GM12878 (cell line): ENCODE data around the gene ARHGEF6. TPM values are rescaled to one million over a fixed set of nuclear protein-coding genes. Genes with fewer than 3 reads are reported as not detected.

Experiments used
- BMI1 ChIP-seq: fragments of 450-650 bp; IDR thresholded peaks from 2 replicates; pipeline ENCODE4 v1.6.1; 2016; ENCODE audit warnings: mild to moderate bottlenecking, moderate library complexity, borderline replicate concordance
- CBFB ChIP-seq: IDR thresholded peaks from 2 replicates; pipeline ENCODE4 v1.6.1; 2016; ENCODE audit warnings: antibody characterized with exemption, low read depth
- CEBPB ChIP-seq, 2 experiments: fragments of 150-350 bp in 1 of 2; IDR thresholded peaks; 2 replicates each; pipeline ENCODE4 v1.6.1; 2012 to 2014; ENCODE audit warnings: low read depth in 2 of 2, low read length in 2 of 2, borderline replicate concordance in 1 of 2, inconsistent platforms in 1 of 2
- CHD4 ChIP-seq: fragments of 200-600 bp; sonication (generic); IDR thresholded peaks from 2 replicates; pipeline ENCODE4 v1.6.1; 2016; ENCODE audit warnings: mild to moderate bottlenecking
- EED ChIP-seq: sonication (generic); IDR thresholded peaks from 2 replicates; pipeline ENCODE4 v1.6.1; 2016; ENCODE audit warnings: antibody characterized with exemption, low read depth
- EGR1 ChIP-seq, 2 experiments: IDR thresholded peaks; 1 replicate in 1 of 2; 2 replicates in 1 of 2; pipeline ENCODE4 v1.6.1; 2011 to 2012; ENCODE audit warnings: low read depth in 2 of 2, low read length in 2 of 2, borderline replicate concordance in 1 of 2, mild to moderate bottlenecking in 1 of 2, moderate library complexity in 1 of 2
- EZH2 ChIP-seq: IDR thresholded peaks from 2 replicates; pipeline ENCODE4 v1.6.1; 2012; ENCODE audit warnings: low read depth, mild to moderate bottlenecking, control low read depth, inconsistent platforms, low read length, borderline replicate concordance; ENCODE audit not compliant: control insufficient read depth
- FOXM1 ChIP-seq: IDR thresholded peaks from 2 replicates; pipeline ENCODE4 v1.6.1; 2012; ENCODE audit warnings: low read depth, mild to moderate bottlenecking, inconsistent platforms, low read length, moderate library complexity
- IKZF2 ChIP-seq, 2 experiments: fragments of 450-650 bp; IDR thresholded peaks; 2 replicates each; pipeline ENCODE4 v1.6.1; 2017; ENCODE audit warnings: mild to moderate bottlenecking in 2 of 2, moderate library complexity in 2 of 2
- MEF2A ChIP-seq: IDR thresholded peaks from 2 replicates; pipeline ENCODE4 v1.6.1; 2011; ENCODE audit warnings: low read depth, mild to moderate bottlenecking, low read length, moderate library complexity; ENCODE audit not compliant: insufficient read depth
- MTA2 ChIP-seq: fragments of 450-650 bp; IDR thresholded peaks from 2 replicates; pipeline ENCODE4 v1.6.1; 2016; ENCODE audit warnings: low read depth, mild to moderate bottlenecking, moderate library complexity
- MYC ChIP-seq: IDR thresholded peaks from 2 replicates; pipeline ENCODE4 v1.6.1; 2011; ENCODE audit warnings: mild to moderate bottlenecking, low read length, moderate library complexity, inconsistent platforms; ENCODE audit not compliant: insufficient read depth, insufficient replicate concordance, insufficient read length, severe bottlenecking
- NFIC ChIP-seq: IDR thresholded peaks from 2 replicates; pipeline ENCODE4 v1.6.1; 2012; ENCODE audit warnings: low read depth, mild to moderate bottlenecking, inconsistent platforms, low read length, moderate library complexity
- NR2C1 ChIP-seq: fragments of 450-650 bp; IDR thresholded peaks from 2 replicates; pipeline ENCODE4 v1.6.1; 2017; ENCODE audit warnings: antibody characterized with exemption, mild to moderate bottlenecking, moderate library complexity
- PAX5 ChIP-seq: IDR thresholded peaks from 2 replicates; pipeline ENCODE4 v1.6.1; 2011; ENCODE audit warnings: low read depth, low read length, borderline replicate concordance
- PAX8 ChIP-seq: fragments of 450-650 bp; IDR thresholded peaks from 2 replicates; pipeline ENCODE4 v1.6.1; 2017; ENCODE audit warnings: mild to moderate bottlenecking, moderate library complexity
- POLR2AphosphoS5 ChIP-seq: IDR thresholded peaks from 2 replicates; pipeline ENCODE4 v1.6.1; 2011; ENCODE audit warnings: mild to moderate bottlenecking, low read length, inconsistent platforms
- RB1 ChIP-seq: fragments of 450-650 bp; formaldehyde crosslinking; IDR thresholded peaks from 2 replicates; pipeline ENCODE4 v1.6.1; 2017; ENCODE audit warnings: mild to moderate bottlenecking, borderline replicate concordance
- RBBP5 ChIP-seq: fragments of 200-600 bp; sonication (generic); conservative IDR thresholded peaks from 2 replicates; pipeline ENCODE4 v1.6.1; 2016
- SMARCA5 ChIP-seq: fragments of 450-650 bp; IDR thresholded peaks from 2 replicates; pipeline ENCODE4 v1.6.1; 2017; ENCODE audit warnings: mild to moderate bottlenecking
- SP1 ChIP-seq: IDR thresholded peaks from one replicate; pipeline ENCODE4 v1.6.1; 2011; ENCODE audit warnings: low read depth, low read length
- SRF ChIP-seq, 2 experiments: IDR thresholded peaks; 2 replicates each; pipeline ENCODE4 v1.6.1; 2011; ENCODE audit warnings: low read depth in 2 of 2, low read length in 2 of 2, mild to moderate bottlenecking in 1 of 2, moderate library complexity in 1 of 2
- STAT1 ChIP-seq: fragments of 450-650 bp; conservative IDR thresholded peaks from 2 replicates; pipeline ENCODE4 v1.6.1; 2014; ENCODE audit warnings: antibody characterized with exemption, mild to moderate bottlenecking
- YBX1 ChIP-seq: fragments of 450-650 bp; IDR thresholded peaks from 2 replicates; pipeline ENCODE4 v1.6.1; 2016; ENCODE audit warnings: antibody characterized with exemption
- YY1 ChIP-seq: IDR thresholded peaks from 2 replicates; pipeline ENCODE4 v1.6.1; 2011; ENCODE audit warnings: low read depth, mild to moderate bottlenecking, low read length
- polyA plus RNA-seq, 11 experiments: library from polyadenylated mRNA; depleted of rRNA in 4 of 11; unstranded in 6 of 11; stranded (reverse) in 5 of 11; fragments of >200 nt; fragmentation: Nextera tagmentation in 4 of 11; fragmentation: Illumina TruSeq in 1 of 11; extraction: Ambion mirVana in 4 of 11; extraction: Trizol in 1 of 11; gene quantifications; 1 replicate in 1 of 11; 2 replicates in 10 of 11; pipeline versions ENCODE4 v1.2.1 to v1.2.3, GENCODE V29; 2011 to 2016; ENCODE audit warnings: inconsistent platforms in 2 of 11, missing spikeins in 2 of 11, low read depth in 1 of 11
- total RNA-seq, 4 experiments: library from RNA; depleted of rRNA in 3 of 4; stranded (reverse); fragments of >200 nt in 3 of 4; fragmentation: Illumina TruSeq in 1 of 4; extraction: Trizol in 1 of 4; gene quantifications; 2 replicates each; pipeline versions ENCODE4 v1.2.1 to v1.2.3, GENCODE V29; 2013 to 2021
- TF ChIP-seq, protein P1 (sequence below): IDR thresholded peaks from 2 replicates; pipeline ENCODE4 v1.6.1; 2012; ENCODE audit warnings: improper control_type of control experiment, low read depth, low read length; ENCODE audit not compliant: insufficient replicate concordance
- TF ChIP-seq, protein P2 (sequence below): IDR thresholded peaks from 2 replicates; pipeline ENCODE4 v1.6.1; 2011; ENCODE audit warnings: low read depth, mild to moderate bottlenecking, low read length, moderate library complexity, borderline replicate concordance; ENCODE audit errors: extremely low read depth
- TF ChIP-seq, protein P3 (sequence below): IDR thresholded peaks from 2 replicates; pipeline ENCODE4 v1.6.1; 2011; ENCODE audit warnings: borderline replicate concordance, low read depth, mild to moderate bottlenecking, moderate library complexity, low read length; ENCODE audit not compliant: insufficient read depth, poor library complexity, severe bottlenecking

Gene ARHGEF6
- total and polyA plus RNA-seq, 10 of the 15 experiments (the other 5 are each of a cell fraction or from before 2014, with no cell fraction given): 5.4 to 29.7 (median 18.0) TPM

DNA sequence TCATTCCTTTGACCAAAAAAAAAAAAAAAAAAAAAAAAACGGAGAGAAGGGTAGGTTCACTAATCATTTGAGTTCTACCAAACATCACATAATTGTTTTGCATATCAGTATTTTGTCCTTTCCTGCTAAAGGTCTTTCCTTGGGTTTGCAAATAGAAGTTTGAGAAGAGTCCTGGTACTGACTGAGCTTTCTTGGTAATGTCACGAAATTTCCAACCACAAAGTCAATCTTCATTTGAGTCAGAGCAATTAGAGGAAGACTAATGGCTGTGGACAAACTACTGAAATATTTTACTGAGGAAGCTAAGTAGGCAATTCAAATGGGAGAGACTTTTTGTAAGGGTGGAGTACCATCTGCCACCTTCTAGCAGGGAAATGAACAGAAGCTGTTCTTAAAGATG lies 154.5 kb downstream of the ARHGEF6 start (continued):
- TF ChIP-seq POLR2AphosphoS5 (no peak), RB1 (no peak), NR2C1 (no peak), NFIC (peak; percentile 55), YBX1 (no peak), PAX8 (no peak), BMI1 (no peak), PAX5 (no peak), EGR1 (IDR thresholded peaks at IDR 0.05; ENCODE audit: borderline replicate concordance in 1 of 2, low read depth in 2 of 2, low read length in 2 of 2) (no peak), YY1 (no peak), EZH2 (no peak), STAT1 (no peak), IKZF2 (IDR thresholded peaks at IDR 0.05) (peak; percentile 25 to 30; a peak in 2 of 4 replicates), FOXM1 (no peak), MEF2A (no peak), SRF (IDR thresholded peaks at IDR 0.05; ENCODE audit: low read depth in 2 of 2, low read length in 2 of 2) (no peak), SP1 (no peak), MYC (no peak), MTA2 (peak; percentile 70), SMARCA5 (no peak), CBFB (no peak), CEBPB (IDR thresholded peaks at IDR 0.05; ENCODE audit: borderline replicate concordance in 1 of 2, low read depth in 2 of 2, low read length in 2 of 2) (no peak), CHD4 (no peak), EED (no peak), RBBP5 (no peak)
- TF ChIP-seq, protein P1, sequence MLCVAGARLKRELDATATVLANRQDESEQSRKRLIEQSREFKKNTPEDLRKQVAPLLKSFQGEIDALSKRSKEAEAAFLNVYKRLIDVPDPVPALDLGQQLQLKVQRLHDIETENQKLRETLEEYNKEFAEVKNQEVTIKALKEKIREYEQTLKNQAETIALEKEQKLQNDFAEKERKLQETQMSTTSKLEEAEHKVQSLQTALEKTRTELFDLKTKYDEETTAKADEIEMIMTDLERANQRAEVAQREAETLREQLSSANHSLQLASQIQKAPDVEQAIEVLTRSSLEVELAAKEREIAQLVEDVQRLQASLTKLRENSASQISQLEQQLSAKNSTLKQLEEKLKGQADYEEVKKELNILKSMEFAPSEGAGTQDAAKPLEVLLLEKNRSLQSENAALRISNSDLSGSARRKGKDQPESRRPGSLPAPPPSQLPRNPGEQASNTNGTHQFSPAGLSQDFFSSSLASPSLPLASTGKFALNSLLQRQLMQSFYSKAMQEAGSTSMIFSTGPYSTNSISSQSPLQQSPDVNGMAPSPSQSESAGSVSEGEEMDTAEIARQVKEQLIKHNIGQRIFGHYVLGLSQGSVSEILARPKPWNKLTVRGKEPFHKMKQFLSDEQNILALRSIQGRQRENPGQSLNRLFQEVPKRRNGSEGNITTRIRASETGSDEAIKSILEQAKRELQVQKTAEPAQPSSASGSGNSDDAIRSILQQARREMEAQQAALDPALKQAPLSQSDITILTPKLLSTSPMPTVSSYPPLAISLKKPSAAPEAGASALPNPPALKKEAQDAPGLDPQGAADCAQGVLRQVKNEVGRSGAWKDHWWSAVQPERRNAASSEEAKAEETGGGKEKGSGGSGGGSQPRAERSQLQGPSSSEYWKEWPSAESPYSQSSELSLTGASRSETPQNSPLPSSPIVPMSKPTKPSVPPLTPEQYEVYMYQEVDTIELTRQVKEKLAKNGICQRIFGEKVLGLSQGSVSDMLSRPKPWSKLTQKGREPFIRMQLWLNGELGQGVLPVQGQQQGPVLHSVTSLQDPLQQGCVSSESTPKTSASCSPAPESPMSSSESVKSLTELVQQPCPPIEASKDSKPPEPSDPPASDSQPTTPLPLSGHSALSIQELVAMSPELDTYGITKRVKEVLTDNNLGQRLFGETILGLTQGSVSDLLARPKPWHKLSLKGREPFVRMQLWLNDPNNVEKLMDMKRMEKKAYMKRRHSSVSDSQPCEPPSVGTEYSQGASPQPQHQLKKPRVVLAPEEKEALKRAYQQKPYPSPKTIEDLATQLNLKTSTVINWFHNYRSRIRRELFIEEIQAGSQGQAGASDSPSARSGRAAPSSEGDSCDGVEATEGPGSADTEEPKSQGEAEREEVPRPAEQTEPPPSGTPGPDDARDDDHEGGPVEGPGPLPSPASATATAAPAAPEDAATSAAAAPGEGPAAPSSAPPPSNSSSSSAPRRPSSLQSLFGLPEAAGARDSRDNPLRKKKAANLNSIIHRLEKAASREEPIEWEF: no peak
- TF ChIP-seq, protein P2, sequence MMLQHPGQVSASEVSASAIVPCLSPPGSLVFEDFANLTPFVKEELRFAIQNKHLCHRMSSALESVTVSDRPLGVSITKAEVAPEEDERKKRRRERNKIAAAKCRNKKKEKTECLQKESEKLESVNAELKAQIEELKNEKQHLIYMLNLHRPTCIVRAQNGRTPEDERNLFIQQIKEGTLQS: no peak
- TF ChIP-seq, protein P3, sequence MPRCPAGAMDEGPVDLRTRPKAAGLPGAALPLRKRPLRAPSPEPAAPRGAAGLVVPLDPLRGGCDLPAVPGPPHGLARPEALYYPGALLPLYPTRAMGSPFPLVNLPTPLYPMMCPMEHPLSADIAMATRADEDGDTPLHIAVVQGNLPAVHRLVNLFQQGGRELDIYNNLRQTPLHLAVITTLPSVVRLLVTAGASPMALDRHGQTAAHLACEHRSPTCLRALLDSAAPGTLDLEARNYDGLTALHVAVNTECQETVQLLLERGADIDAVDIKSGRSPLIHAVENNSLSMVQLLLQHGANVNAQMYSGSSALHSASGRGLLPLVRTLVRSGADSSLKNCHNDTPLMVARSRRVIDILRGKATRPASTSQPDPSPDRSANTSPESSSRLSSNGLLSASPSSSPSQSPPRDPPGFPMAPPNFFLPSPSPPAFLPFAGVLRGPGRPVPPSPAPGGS: no peak
